ENCODE measurements around the gene RILPL2. TPM values are rescaled to one million over a fixed set of nuclear protein-coding genes. Genes with fewer than 3 reads are reported as not detected.
"Not testable (repeated sequence)": the region's sequence is repeated elsewhere in the genome, so short reads cannot be mapped to it uniquely, and the experiment has no call there.

RILPL2 gene
- total RNA-seq, 1 donor from 2014 or later: 4.2 TPM

DNA sequence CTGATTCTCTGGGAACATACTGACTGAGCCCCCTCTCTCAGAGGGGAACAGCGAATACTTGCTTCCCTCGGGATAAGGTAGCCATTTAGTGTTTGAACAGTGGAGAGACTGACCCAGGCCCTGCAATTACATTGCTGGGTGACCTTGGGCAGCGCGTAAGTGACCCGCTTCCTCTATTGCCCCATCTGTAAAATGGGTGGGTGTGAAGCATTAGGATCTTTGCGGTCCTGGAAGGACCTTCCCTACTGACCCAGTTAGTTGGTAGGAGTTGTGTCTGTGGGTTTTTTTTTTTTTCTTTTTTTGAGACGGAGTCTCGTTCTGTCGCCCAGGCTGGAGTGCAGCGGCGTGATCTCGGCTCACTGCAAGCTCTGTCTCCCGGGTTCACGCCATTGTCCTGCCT, 53.8 kb downstream of the RILPL2 start:
- Mint-ChIP-seq H3K4me3 (ENCODE audit: unreplicated experiment) (peak overlapping the region; percentile 19), H3K27ac (ENCODE audit: unreplicated experiment) (no peak overlapping the region)

DNA sequence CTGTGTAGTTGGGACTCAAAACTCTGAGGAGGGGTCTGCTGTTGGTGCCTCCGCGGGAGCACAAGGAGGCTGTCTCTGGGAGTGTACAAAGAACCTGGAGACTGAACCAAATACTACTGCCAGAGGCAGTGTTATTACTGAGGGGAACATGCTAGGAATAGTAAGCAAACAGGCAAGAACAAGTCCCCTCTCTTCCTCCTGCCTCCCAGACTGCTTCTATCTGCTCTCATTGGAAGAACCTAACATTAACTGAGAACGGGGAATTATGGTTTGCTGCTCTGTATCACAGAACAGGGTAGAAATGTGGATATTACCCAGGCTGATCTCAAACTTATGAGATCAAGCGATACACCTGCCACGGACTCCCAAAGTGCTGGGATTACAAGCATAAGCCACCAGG, 57.1 kb downstream of the RILPL2 start:
- H3K4me1 Mint-ChIP-seq (ENCODE audit: low read depth): peaks cover 5% of the 10 kb centered on the region
- no peak overlapping the region for H3K4me3 Mint-ChIP-seq (ENCODE audit: unreplicated experiment)
- H3K9me3 Mint-ChIP-seq (ENCODE audit: low read depth): no peaks in the 10 kb centered on the region
- no peaks in the 10 kb centered on the region for H3K36me3 Mint-ChIP-seq (ENCODE audit: low read depth)
- TF ChIP-seq, protein P1, sequence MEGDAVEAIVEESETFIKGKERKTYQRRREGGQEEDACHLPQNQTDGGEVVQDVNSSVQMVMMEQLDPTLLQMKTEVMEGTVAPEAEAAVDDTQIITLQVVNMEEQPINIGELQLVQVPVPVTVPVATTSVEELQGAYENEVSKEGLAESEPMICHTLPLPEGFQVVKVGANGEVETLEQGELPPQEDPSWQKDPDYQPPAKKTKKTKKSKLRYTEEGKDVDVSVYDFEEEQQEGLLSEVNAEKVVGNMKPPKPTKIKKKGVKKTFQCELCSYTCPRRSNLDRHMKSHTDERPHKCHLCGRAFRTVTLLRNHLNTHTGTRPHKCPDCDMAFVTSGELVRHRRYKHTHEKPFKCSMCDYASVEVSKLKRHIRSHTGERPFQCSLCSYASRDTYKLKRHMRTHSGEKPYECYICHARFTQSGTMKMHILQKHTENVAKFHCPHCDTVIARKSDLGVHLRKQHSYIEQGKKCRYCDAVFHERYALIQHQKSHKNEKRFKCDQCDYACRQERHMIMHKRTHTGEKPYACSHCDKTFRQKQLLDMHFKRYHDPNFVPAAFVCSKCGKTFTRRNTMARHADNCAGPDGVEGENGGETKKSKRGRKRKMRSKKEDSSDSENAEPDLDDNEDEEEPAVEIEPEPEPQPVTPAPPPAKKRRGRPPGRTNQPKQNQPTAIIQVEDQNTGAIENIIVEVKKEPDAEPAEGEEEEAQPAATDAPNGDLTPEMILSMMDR (IDR thresholded peaks at IDR 0.05): no peak
- H3K27ac Mint-ChIP-seq (ENCODE audit: unreplicated experiment): no peak overlapping the region
- DNase-seq (ENCODE audit: low spot score): no peak
- H3K27me3 Mint-ChIP-seq (ENCODE audit: low read depth): no peaks in the 10 kb centered on the region

More for the DNA sequence above, 53.8 kb downstream of the RILPL2 start:
- Mint-ChIP-seq H3K9me3 (ENCODE audit: low read depth) (no peaks in the 10 kb centered on the region), H3K36me3 (ENCODE audit: low read depth) (no peaks in the 10 kb centered on the region), H3K4me1 (ENCODE audit: low read depth) (peaks cover 12% of the 10 kb centered on the region), H3K27me3 (ENCODE audit: low read depth) (no peaks in the 10 kb centered on the region)
- TF ChIP-seq, protein P1 (IDR thresholded peaks at IDR 0.05): no peak
- DNase-seq (ENCODE audit: low spot score): no peak

DNA sequence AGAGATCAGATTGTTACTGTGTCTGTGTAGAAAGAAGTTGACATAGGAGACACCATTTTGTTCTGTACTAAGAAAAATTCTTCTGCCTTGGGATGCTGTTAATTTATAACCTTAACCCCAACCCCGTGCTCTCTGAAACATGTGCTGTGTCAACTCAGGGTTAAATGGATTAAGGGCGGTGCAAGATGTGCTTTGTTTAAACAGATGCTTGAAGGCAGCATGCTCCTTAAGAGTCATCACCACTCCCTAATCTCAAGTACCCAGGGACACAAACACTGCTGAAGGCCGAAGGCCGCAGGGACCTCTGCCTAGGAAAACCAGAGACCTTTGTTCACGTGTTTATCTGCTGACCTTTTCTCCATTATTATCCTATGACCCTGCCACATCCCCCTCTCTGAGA, 64.1 kb downstream of the RILPL2 start:
- not testable (repeated sequence) for H3K4me3 Mint-ChIP-seq (ENCODE audit: unreplicated experiment); H3K27ac Mint-ChIP-seq (ENCODE audit: unreplicated experiment); H3K4me1 Mint-ChIP-seq (ENCODE audit: low read depth); H3K27me3 Mint-ChIP-seq (ENCODE audit: low read depth); H3K36me3 Mint-ChIP-seq (ENCODE audit: low read depth); H3K9me3 Mint-ChIP-seq (ENCODE audit: low read depth); DNase-seq (ENCODE audit: low spot score)

DNA sequence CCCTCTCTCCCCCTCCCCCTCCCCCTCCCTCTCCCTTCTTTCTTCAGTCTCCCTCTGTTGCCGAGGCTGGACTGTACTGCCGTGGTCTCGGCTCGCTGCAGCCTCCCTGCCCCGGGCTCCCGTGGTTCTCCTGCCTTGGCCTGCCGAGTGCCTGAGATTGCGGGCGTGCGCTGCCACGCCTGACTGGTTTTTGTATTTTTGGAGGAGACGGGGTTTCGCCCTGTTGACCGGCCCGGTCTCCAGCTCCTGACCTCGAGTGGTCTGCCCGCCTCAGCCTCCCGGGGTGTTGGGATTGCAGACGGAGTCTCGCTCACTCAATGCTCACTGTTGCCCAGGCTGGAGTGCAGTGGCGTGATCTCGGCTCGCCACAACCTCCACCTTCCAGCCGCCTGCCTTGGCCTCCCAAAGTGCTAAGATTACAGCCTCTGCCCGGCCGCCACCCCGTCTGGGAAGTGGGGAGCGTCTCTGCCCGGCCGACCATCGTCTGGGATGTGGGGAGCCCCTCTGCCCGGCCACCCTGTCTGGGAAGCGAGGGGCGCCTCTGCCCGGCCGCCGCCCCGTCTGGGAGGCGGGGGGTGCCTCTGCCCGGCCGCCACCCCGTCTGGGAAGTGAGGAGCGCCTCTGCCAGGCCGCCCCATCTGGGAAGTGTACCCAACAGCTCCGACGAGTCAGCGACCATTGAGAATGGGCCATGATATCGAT, 64.7 kb downstream of the RILPL2 start:
- not testable (repeated sequence) for H3K27ac Mint-ChIP-seq (ENCODE audit: unreplicated experiment); H3K36me3 Mint-ChIP-seq (ENCODE audit: low read depth); H3K27me3 Mint-ChIP-seq (ENCODE audit: low read depth)

DNA sequence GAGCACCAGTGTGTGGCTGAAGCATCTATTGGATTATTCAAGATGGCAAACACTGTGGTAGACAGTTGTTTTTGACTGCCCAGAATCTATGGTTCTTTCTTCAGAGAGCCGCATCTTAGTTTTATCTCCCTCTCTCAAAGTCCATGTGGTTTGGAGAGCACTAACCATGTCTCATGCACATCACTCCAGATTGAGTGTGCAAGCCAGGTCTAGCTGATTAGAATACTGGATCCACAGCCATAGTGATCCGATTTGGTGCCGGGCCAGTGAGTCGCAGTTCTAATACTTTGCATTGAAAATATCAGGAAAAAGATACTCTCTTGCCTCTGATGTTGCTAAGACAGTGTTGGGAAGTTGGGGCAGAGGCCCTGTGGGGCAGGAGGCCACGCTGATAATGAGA, 67.3 kb downstream of the RILPL2 start:
- H3K27me3 Mint-ChIP-seq (ENCODE audit: low read depth): no peaks in the 10 kb centered on the region
- H3K9me3 Mint-ChIP-seq (ENCODE audit: low read depth): no peaks in the 10 kb centered on the region
- no peak overlapping the region for H3K4me3 Mint-ChIP-seq (ENCODE audit: unreplicated experiment)
- peaks cover 5% of the 10 kb centered on the region for H3K4me1 Mint-ChIP-seq (ENCODE audit: low read depth)
- no peaks in the 10 kb centered on the region for H3K36me3 Mint-ChIP-seq (ENCODE audit: low read depth)
- TF ChIP-seq, protein P1 (IDR thresholded peaks at IDR 0.05): no peak
- no peak overlapping the region for H3K27ac Mint-ChIP-seq (ENCODE audit: unreplicated experiment)
- no peak for DNase-seq (ENCODE audit: low spot score)

More for the DNA sequence above, 64.7 kb downstream of the RILPL2 start:
- not testable (repeated sequence) for H3K9me3 Mint-ChIP-seq (ENCODE audit: low read depth); H3K4me3 Mint-ChIP-seq (ENCODE audit: unreplicated experiment); H3K4me1 Mint-ChIP-seq (ENCODE audit: low read depth)
- DNase-seq (ENCODE audit: low spot score): peak; percentile 66

DNA sequence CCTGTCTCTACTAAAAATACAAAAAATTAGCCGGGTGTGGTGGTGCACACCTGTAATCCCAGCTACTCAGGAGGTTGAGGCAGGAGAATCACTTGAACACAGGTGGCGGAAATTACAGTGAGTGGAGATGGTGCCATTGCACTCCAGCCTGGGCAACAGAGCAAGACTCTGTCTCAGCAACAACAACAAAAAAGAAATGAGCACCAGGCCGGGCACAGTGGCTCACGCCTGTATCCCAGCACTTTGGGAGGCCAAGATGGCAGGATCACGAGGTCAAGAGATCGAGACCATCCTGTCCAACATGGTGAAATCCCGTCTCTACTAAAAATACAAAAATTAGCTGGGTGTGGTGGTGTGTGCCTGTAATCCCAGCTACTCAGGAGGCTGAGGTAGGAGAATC, 68.1 kb downstream of the RILPL2 start:
- H3K36me3 Mint-ChIP-seq (ENCODE audit: low read depth); H3K9me3 Mint-ChIP-seq (ENCODE audit: low read depth); DNase-seq (ENCODE audit: low spot score); H3K27ac Mint-ChIP-seq (ENCODE audit: unreplicated experiment); H3K4me3 Mint-ChIP-seq (ENCODE audit: unreplicated experiment); H3K27me3 Mint-ChIP-seq (ENCODE audit: low read depth); H3K4me1 Mint-ChIP-seq (ENCODE audit: low read depth): not testable (repeated sequence)

DNA sequence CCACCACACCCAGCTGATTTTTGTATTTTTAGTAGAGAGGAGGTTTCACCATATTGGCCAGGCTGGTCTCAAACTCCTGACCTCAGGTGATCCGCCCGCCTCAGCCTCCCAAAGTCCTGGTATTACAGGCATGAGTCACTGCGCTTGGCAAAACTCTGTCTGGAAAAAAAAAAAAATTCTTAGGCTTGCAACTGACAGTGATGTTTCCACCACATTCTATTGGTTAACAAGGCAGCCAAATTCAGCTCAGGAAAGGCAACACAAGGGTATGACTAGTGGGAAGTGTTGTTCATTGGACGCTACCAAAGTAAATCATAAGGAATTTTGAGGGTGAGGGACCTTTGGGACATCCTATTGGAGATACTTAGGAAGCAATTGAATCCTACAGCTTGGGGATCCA, 69.0 kb downstream of the RILPL2 start:
- H3K27ac Mint-ChIP-seq (ENCODE audit: unreplicated experiment): no peak overlapping the region
- peaks cover 17% of the 10 kb centered on the region for H3K4me1 Mint-ChIP-seq (ENCODE audit: low read depth)
- no peak overlapping the region for H3K4me3 Mint-ChIP-seq (ENCODE audit: unreplicated experiment)
- no peaks in the 10 kb centered on the region for H3K27me3 Mint-ChIP-seq (ENCODE audit: low read depth)
- TF ChIP-seq, protein P1 (IDR thresholded peaks at IDR 0.05): no peak
- H3K36me3 Mint-ChIP-seq (ENCODE audit: low read depth): no peaks in the 10 kb centered on the region
- no peak for DNase-seq (ENCODE audit: low spot score)
- H3K9me3 Mint-ChIP-seq (ENCODE audit: low read depth): no peaks in the 10 kb centered on the region

Measured in chondrocyte (in vitro differentiated cells).